SH-SY5Y (cell line): ENCODE data around the gene NHSL1.

Experiments used
- GATA2 ChIP-seq: IDR thresholded peaks from 2 replicates; pipeline ENCODE4 v1.6.1; 2011; ENCODE audit warnings: mild to moderate bottlenecking, low read depth, low read length
- GATA3 ChIP-seq: IDR thresholded peaks from 2 replicates; pipeline ENCODE4 v1.6.1; 2011; ENCODE audit warnings: low read depth, mild to moderate bottlenecking, low read length, moderate library complexity

NHSL1 gene

DNA sequence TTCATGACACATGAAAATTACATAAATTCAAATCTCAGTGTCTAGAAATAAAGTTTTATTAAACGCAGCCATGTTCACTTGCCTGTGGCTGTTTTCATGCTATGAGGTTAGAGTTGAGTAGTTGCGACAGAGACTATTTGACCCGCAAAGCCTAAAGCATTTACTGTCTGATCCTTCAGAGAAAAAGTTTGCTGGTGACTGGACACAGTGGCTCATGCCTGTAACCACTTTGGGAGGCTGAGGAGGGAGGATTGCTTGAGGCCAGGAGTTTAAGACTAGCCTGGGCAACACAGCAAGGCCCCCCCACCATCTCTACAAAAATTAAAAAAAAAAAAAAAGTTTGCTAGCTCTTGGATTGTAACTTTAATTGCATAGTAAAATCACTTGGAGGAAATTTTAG lies 112.4 kb downstream of the NHSL1 start:
- no peak for TF ChIP-seq GATA3
- no peak for TF ChIP-seq GATA2

DNA sequence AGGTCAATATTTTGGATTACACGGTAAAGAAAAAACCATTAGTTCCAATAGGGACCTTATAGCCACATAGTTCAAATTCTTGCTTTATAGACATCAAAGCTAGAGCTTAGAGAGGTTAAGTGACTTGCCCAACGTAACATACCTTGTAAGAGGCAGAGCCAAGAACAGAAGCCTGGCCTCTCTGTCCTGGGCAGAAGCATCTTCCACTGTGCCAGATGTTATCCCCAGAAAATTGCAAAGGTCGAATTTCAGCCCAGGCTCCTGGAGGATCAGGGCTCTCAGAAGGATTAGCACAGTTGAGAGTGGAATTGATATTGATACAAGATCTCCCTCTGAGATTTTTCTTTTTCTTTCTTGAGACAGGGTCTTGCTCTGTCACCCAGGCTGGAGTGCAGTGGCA lies 115.5 kb downstream of the NHSL1 start:
- TF ChIP-seq GATA3 = no peak
- TF ChIP-seq GATA2 = no peak

GRCh38 chr6:138382498-138383265 lies 116.6 kb downstream of the NHSL1 start:
- no peak for TF ChIP-seq GATA3
- TF ChIP-seq GATA2 = no peak

- TF ChIP-seq GATA3 (no peak), GATA2 (no peak)
Observed at GRCh38 chr6:138378463-138378862, 120.8 kb downstream of the NHSL1 start.

DNA sequence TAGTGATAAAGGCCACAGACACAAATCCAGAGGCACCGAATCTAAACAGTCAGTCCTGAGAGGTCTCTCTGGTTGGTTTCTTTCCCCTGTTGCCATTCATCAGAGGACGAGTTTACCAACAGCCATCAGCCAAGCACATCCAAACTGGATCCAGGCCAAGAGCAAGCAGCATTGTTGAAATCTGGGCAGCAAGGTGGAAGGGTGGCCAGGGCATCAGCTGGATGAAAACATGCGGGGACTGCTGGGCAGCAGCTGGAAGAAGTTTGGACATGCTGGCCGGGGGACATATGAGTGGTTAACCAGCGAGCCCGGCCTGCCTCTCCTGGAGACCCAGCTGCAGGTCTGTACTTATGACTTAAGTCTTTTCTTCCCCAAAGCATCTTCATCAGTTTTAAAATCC lies 121.5 kb downstream of the NHSL1 start, which contains the start of gene SMIM28:
TSS of gene SMIM28 (plus strand) at position 62 of the 400 bp plus-strand sequence. CDS start at position 230, 168 bp downstream.
- TF ChIP-seq GATA3 = no peak
- TF ChIP-seq GATA2 = no peak

GRCh38 chr6:138377042-138377441 lies 122.3 kb downstream of the NHSL1 start:
- TF ChIP-seq GATA2 = no peak
- TF ChIP-seq GATA3 = no peak

DNA sequence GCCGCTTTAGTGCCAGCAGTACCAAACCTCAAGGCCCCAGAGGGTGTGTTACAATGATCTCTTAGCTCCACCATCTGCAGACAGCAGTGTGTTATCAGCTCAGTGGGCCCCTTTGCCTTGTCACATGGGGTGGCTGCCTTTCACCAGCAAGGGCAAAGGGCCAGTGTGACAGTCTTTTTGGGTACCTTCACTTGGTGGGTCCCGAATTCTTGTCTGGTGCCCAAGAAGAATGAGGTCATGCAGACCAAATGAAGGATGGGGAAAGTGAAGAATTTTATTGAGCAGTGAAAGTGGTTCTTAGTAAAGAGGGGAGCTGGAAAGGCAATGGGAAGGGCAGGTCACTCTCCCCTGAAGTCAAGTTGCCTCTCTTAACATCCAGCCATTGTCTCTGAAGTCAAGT lies 124.5 kb downstream of the NHSL1 start:
- TF ChIP-seq GATA3 = no peak
- no peak for TF ChIP-seq GATA2

DNA sequence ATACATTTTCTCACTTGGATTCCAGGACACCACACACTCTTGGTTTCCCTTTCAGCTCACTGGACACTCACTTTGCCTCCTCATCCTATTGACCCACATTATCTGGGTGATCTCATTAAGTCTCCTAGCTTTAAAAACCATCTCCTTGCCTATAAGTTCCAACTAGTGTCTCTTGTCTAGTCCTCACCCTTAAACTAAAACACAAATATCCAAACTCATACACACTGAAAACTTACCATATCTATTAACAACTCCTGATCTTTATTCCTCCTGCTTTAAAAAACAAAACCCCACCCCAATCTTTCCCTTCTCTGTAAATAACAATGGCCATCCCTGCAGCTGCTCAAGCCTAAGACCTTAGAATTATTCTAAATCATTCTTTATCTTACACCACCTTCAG lies 125.1 kb downstream of the NHSL1 start:
- no peak for TF ChIP-seq GATA3
- TF ChIP-seq GATA2 = no peak

GRCh38 chr6:138372711-138373463 lies 126.4 kb downstream of the NHSL1 start:
- TF ChIP-seq GATA2 = no peak
- no peak for TF ChIP-seq GATA3
